GM12892 (cell line): ENCODE data around the gene SLC4A7.

Experiments used
- POLR2A ChIP-seq: IDR thresholded peaks from 2 replicates; pipeline ENCODE4 v1.6.1; 2011; ENCODE audit warnings: low read depth, low read length, control low read depth
- TAF1 ChIP-seq: IDR thresholded peaks from 2 replicates; pipeline ENCODE4 v1.6.1; 2011; ENCODE audit warnings: low read depth, mild to moderate bottlenecking, control low read depth, low read length, borderline replicate concordance

DNA sequence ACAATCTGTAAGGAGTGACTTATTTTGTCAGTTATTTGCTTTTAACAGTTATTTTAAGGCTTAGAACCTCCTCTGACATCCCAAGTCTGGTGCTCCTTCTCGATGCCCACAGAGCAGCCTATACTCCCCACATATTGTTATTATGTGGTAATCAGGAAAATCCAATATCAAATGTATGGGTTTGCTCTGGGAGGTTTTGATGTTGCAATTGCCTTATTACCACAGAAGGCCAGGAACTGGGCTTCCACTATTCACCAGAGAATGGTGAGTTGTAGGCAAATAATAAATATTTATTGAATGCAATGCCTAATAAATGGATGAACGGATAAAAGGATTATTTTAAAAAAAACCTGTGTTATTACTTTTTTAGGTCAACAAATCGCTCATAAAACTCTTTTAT, 127.2 kb downstream of the SLC4A7 start:
- no peak for TF ChIP-seq POLR2A
- no peak for TF ChIP-seq TAF1
